ENCODE measurements around the gene PNPLA4.
A peak's percentile ranks its signal among the peaks of the same experiment; 100 is the strongest.

PNPLA4 gene

GRCh38 chrX:7927259-7928167 lies at the start of gene PNPLA4:
Gene PNPLA4, minus strand, starts transcription at chrX:7927413. Its CDS starts 1,294 bp downstream, at chrX:7926119.
- DNase-seq (ENCODE audit: low read depth, low spot score): peak; percentile 98

GRCh38 chrX:7972586-7972985 lies 45.4 kb upstream of the PNPLA4 start:
- DNase-seq (ENCODE audit: low read depth, low spot score): peak; percentile 35

- no peak for DNase-seq (ENCODE audit: low read depth, low spot score)
These were observed 43.2 kb upstream of the PNPLA4 start for GRCh38 chrX:7970428-7970827.

- no peak for DNase-seq (ENCODE audit: low read depth, low spot score)
These were observed 38.2 kb upstream of the PNPLA4 start for GRCh38 chrX:7965436-7965835.

GRCh38 chrX:7960246-7960645 lies 33.0 kb upstream of the PNPLA4 start:
- DNase-seq (ENCODE audit: low read depth, low spot score): no peak

GRCh38 chrX:7953446-7953845 lies 26.2 kb upstream of the PNPLA4 start:
- no peak for DNase-seq (ENCODE audit: low read depth, low spot score)

GRCh38 chrX:7950865-7951264 lies 23.7 kb upstream of the PNPLA4 start:
- no peak for DNase-seq (ENCODE audit: low read depth, low spot score)

- no peak for DNase-seq (ENCODE audit: low read depth, low spot score)
These were observed 21.3 kb upstream of the PNPLA4 start for GRCh38 chrX:7948483-7948882.

- DNase-seq (ENCODE audit: low read depth, low spot score): peak; percentile 10
These were observed 19.7 kb upstream of the PNPLA4 start for GRCh38 chrX:7946960-7947359.

- no peak for DNase-seq (ENCODE audit: low read depth, low spot score)
These were observed 16.5 kb upstream of the PNPLA4 start for GRCh38 chrX:7943600-7944245.

GRCh38 chrX:7941390-7942042 lies 14.3 kb upstream of the PNPLA4 start:
- peak; percentile 17 for DNase-seq (ENCODE audit: low read depth, low spot score)

GRCh38 chrX:7934026-7934425 lies 6.8 kb upstream of the PNPLA4 start:
- DNase-seq (ENCODE audit: low read depth, low spot score): no peak

- DNase-seq (ENCODE audit: low read depth, low spot score): no peak
These were observed 327 bp downstream of the PNPLA4 start for GRCh38 chrX:7926914-7927258.

GRCh38 chrX:7926501-7926900 lies 712 bp downstream of the PNPLA4 start:
- DNase-seq (ENCODE audit: low read depth, low spot score): no peak

GRCh38 chrX:7925867-7926472 lies 1.2 kb downstream of the PNPLA4 start:
- peak; percentile 77 for DNase-seq (ENCODE audit: low read depth, low spot score)

GRCh38 chrX:7921750-7922149 lies 5.5 kb downstream of the PNPLA4 start:
- DNase-seq (ENCODE audit: low read depth, low spot score): no peak

GRCh38 chrX:7908821-7909220 lies 18.4 kb downstream of the PNPLA4 start:
- no peak for DNase-seq (ENCODE audit: low read depth, low spot score)

GRCh38 chrX:7904562-7904961 lies 22.7 kb downstream of the PNPLA4 start:
- no peak for DNase-seq (ENCODE audit: low read depth, low spot score)

- no peak for DNase-seq (ENCODE audit: low read depth, low spot score)
These were observed 35.3 kb downstream of the PNPLA4 start for GRCh38 chrX:7891928-7892327.

GRCh38 chrX:7889680-7890079 lies 37.5 kb downstream of the PNPLA4 start:
- DNase-seq (ENCODE audit: low read depth, low spot score): no peak

- no peak for DNase-seq (ENCODE audit: low read depth, low spot score)
These were observed 38.1 kb downstream of the PNPLA4 start for GRCh38 chrX:7889135-7889534.

GRCh38 chrX:7876957-7877356 lies 50.3 kb downstream of the PNPLA4 start:
- DNase-seq (ENCODE audit: low read depth, low spot score): no peak
